HepG2 (cell line): Measurements from ENCODE around the gene KDELR3. TPM values are rescaled to one million over a fixed set of nuclear protein-coding genes. Genes with fewer than 3 reads are reported as not detected.

Source experiments
- EZH2 ChIP-seq: conservative IDR thresholded peaks from 2 replicates; pipeline ENCODE4 v1.6.1; 2012; ENCODE audit warnings: mild to moderate bottlenecking, low read depth, low read length, moderate library complexity
- KLF13 ChIP-seq: sonication (generic); formaldehyde crosslinking; IDR thresholded peaks from 2 replicates; pipeline ENCODE4 v1.4.0; 2020; ENCODE audit warnings: mild to moderate bottlenecking, missing genetic modification reagents
- SRSF9 ChIP-seq: fragments of 200-400 bp; formaldehyde crosslinking; IDR thresholded peaks from 2 replicates; pipeline ENCODE4 v1.6.1; 2018; ENCODE audit warnings: borderline replicate concordance, mild to moderate bottlenecking, low read depth, low read length; ENCODE audit not compliant: insufficient read depth, poor library complexity, severe bottlenecking
- ZBTB26 ChIP-seq: IDR thresholded peaks from 2 replicates; pipeline ENCODE4 v1.6.1; 2016; ENCODE audit warnings: missing compliant biosample characterization, missing genetic modification reagents, borderline replicate concordance
- ZNF280D ChIP-seq: sonication (generic); formaldehyde crosslinking; IDR thresholded peaks from 2 replicates; pipeline ENCODE4 v1.5.1; 2020; ENCODE audit warnings: mild to moderate bottlenecking, missing genetic modification reagents
- ZSCAN9 ChIP-seq: IDR thresholded peaks from 2 replicates; pipeline ENCODE4 v1.6.1; 2016; ENCODE audit warnings: borderline replicate concordance
- polyA plus RNA-seq, 8 experiments: library from polyadenylated mRNA; depleted of rRNA in 3 of 8; stranded (reverse) in 7 of 8; unstranded in 1 of 8; fragments of >200 nt; fragmentation: Illumina TruSeq in 4 of 8; extraction: Trizol in 4 of 8; gene quantifications; 2 replicates each; pipeline versions ENCODE4 v1.2.1 to v1.2.3, GENCODE V29; 2011 to 2016; ENCODE audit warnings: low read depth in 4 of 8, missing spikeins in 1 of 8, mixed read lengths in 1 of 8; ENCODE audit not compliant: insufficient read depth in 1 of 8
- total RNA-seq, 5 experiments: library from RNA; depleted of rRNA; stranded (reverse); fragments of >200 nt; fragmentation: Illumina TruSeq; extraction: Trizol; gene quantifications; 2 replicates each; pipeline ENCODE4 v1.2.3, GENCODE V29; 2016; ENCODE audit warnings: low read depth in 1 of 5
- TF ChIP-seq, protein P1 (sequence below): sonication (generic); formaldehyde crosslinking; IDR thresholded peaks from 2 replicates; pipeline ENCODE4 v1.4.0; 2020; ENCODE audit warnings: missing genetic modification reagents
- TF ChIP-seq, protein P2 (sequence below): sonication (generic); formaldehyde crosslinking; IDR thresholded peaks from 2 replicates; pipeline ENCODE4 v1.4.0; 2020; ENCODE audit warnings: mild to moderate bottlenecking, low read depth, missing genetic modification reagents
- TF ChIP-seq, protein P3 (sequence below): sonication (generic); formaldehyde crosslinking; IDR thresholded peaks from 2 replicates; pipeline ENCODE4 v1.4.0; 2020; ENCODE audit warnings: missing genetic modification reagents

KDELR3 gene
- total and polyA plus RNA-seq, 2 of the 13 experiments (the other 11 are each of a cell fraction or from before 2014, with no cell fraction given): 24.2 to 65.7 TPM

DNA sequence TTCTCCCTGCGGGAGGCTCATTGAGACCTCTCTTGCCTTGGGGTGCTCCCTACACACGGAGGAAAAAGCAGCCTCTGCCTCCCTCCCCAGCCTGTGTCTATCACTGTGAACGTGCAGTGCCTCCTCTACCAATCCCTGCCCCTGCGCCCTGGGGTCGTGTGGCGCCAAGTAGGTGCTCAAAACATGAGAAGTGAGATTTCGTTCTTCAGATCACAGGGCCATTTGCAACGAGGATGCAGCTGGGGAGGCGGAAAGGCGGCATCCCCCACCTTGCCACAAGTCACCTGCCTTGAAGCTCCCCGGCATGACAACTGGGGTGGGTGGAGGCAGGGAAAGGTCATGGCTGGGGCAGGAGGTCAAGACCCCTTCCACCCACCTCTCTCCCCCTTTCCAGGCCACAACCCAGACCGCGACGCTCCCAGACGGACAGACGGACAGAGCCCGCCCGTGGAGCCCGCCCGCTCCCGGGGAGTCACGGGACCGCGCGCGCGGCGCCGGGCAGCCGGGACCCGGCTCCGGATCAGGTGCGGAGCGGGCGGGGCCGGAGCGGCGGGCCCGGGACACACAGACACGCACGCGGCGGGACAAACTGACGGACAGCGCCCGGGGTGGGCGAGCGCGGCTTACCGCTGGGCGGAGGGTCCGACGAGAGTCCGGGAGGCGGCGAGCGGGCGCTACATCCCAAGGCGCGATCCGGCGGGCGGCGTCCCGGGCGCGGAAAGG is 13.4 kb upstream of the KDELR3 start (continued):
- TF ChIP-seq ZNF280D (CRISPR knock-in tag) (no peak), KLF13 (CRISPR knock-in tag) (no peak), ZBTB26 (CRISPR knock-in tag) (no peak), EZH2 (peak; percentile 98), ZSCAN9 (CRISPR knock-in tag) (no peak), SRSF9 (no peak)
- TF ChIP-seq, protein P1, sequence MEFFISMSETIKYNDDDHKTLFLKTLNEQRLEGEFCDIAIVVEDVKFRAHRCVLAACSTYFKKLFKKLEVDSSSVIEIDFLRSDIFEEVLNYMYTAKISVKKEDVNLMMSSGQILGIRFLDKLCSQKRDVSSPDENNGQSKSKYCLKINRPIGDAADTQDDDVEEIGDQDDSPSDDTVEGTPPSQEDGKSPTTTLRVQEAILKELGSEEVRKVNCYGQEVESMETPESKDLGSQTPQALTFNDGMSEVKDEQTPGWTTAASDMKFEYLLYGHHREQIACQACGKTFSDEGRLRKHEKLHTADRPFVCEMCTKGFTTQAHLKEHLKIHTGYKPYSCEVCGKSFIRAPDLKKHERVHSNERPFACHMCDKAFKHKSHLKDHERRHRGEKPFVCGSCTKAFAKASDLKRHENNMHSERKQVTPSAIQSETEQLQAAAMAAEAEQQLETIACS (CRISPR knock-in tag): peak; percentile 24; the same call in 1 of the 2 replicates
- TF ChIP-seq, protein P2, sequence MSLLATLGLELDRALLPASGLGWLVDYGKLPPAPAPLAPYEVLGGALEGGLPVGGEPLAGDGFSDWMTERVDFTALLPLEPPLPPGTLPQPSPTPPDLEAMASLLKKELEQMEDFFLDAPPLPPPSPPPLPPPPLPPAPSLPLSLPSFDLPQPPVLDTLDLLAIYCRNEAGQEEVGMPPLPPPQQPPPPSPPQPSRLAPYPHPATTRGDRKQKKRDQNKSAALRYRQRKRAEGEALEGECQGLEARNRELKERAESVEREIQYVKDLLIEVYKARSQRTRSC (CRISPR knock-in tag): no peak
- TF ChIP-seq, protein P3, sequence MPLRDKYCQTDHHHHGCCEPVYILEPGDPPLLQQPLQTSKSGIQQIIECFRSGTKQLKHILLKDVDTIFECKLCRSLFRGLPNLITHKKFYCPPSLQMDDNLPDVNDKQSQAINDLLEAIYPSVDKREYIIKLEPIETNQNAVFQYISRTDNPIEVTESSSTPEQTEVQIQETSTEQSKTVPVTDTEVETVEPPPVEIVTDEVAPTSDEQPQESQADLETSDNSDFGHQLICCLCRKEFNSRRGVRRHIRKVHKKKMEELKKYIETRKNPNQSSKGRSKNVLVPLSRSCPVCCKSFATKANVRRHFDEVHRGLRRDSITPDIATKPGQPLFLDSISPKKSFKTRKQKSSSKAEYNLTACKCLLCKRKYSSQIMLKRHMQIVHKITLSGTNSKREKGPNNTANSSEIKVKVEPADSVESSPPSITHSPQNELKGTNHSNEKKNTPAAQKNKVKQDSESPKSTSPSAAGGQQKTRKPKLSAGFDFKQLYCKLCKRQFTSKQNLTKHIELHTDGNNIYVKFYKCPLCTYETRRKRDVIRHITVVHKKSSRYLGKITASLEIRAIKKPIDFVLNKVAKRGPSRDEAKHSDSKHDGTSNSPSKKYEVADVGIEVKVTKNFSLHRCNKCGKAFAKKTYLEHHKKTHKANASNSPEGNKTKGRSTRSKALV (CRISPR knock-in tag): peak; percentile 38; the same call in 1 of the 2 replicates
